K562 (cell line): ENCODE results near the gene ZNF628. TPM values are rescaled to one million over a fixed set of nuclear protein-coding genes. Genes with fewer than 3 reads are reported as not detected.

ENCODE experiments used
- CUX1 ChIP-seq: fragments of 200-800 bp; sonication (Bioruptor generic); IDR thresholded peaks from 2 replicates; pipeline ENCODE4 v1.6.1; 2016; ENCODE audit warnings: missing genetic modification characterization, missing compliant biosample characterization
- HNRNPH1 ChIP-seq: fragments of 200-400 bp; formaldehyde crosslinking; optimal IDR thresholded peaks from 2 replicates; pipeline ENCODE3; 2017; ENCODE audit warnings: low read depth, mild to moderate bottlenecking, low read length, moderate library complexity
- NR4A1 ChIP-seq, 2 experiments: fragments of 250-450 bp in 1 of 2; fragments of 450-650 bp in 1 of 2; sonication (Bioruptor Pico) in 1 of 2; IDR thresholded peaks; 2 replicates each; pipeline versions ENCODE4 v1.4.0 to v1.6.1; 2016 to 2020; ENCODE audit warnings: mild to moderate bottlenecking in 2 of 2, missing compliant biosample characterization in 1 of 2, missing genetic modification characterization in 1 of 2, moderate library complexity in 1 of 2
- PTRF ChIP-seq: fragments of 450-650 bp; IDR thresholded peaks from 2 replicates; pipeline ENCODE4 v1.6.1; 2016; ENCODE audit warnings: mild to moderate bottlenecking, missing genetic modification characterization, missing compliant biosample characterization
- polyA plus RNA-seq, 8 experiments: library from polyadenylated mRNA; depleted of rRNA in 4 of 8; stranded (reverse) in 5 of 8; unstranded in 3 of 8; fragments of >200 nt; fragmentation: Nextera tagmentation in 2 of 8; fragmentation: Illumina TruSeq in 1 of 8; extraction: Ambion mirVana in 2 of 8; extraction: Trizol in 1 of 8; gene quantifications; 2 replicates each; pipeline versions ENCODE4 v1.2.1 to v1.2.3, GENCODE V29; 2011 to 2014; ENCODE audit warnings: inconsistent platforms in 1 of 8, missing spikeins in 1 of 8
- total RNA-seq, 7 experiments: library from RNA; depleted of rRNA in 6 of 7; stranded (reverse); fragments of >200 nt in 6 of 7; fragmentation: Illumina TruSeq in 2 of 7; extraction: Trizol in 2 of 7; gene quantifications; 2 replicates each; pipeline versions ENCODE4 v1.2.1 to v1.2.3, GENCODE V29; 2011 to 2021; ENCODE audit warnings: low replicate concordance in 1 of 7
- TF ChIP-seq, protein P1 (sequence below): fragments of 200-800 bp; sonication (Bioruptor generic); IDR thresholded peaks from 2 replicates; pipeline ENCODE4 v1.6.1; 2017; ENCODE audit warnings: missing genetic modification characterization, missing compliant biosample characterization
- TF ChIP-seq, protein P2 (sequence below): fragments of 250-450 bp; sonication (Bioruptor Pico); IDR thresholded peaks from 2 replicates; pipeline ENCODE4 v1.8.0; 2021; ENCODE audit warnings: borderline replicate concordance, mild to moderate bottlenecking, moderate library complexity; ENCODE audit not compliant: poor library complexity, severe bottlenecking

ZNF628 gene
- total and polyA plus RNA-seq, 9 of the 15 experiments (the other 6 are each of a cell fraction or from before 2014, with no cell fraction given) = 0.13 to 13.6 (median 2.2) TPM; not detected in 3

- TF ChIP-seq, protein P1, sequence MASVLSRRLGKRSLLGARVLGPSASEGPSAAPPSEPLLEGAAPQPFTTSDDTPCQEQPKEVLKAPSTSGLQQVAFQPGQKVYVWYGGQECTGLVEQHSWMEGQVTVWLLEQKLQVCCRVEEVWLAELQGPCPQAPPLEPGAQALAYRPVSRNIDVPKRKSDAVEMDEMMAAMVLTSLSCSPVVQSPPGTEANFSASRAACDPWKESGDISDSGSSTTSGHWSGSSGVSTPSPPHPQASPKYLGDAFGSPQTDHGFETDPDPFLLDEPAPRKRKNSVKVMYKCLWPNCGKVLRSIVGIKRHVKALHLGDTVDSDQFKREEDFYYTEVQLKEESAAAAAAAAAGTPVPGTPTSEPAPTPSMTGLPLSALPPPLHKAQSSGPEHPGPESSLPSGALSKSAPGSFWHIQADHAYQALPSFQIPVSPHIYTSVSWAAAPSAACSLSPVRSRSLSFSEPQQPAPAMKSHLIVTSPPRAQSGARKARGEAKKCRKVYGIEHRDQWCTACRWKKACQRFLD = no peak
- TF ChIP-seq NR4A1 (CRISPR knock-in tag; IDR thresholded peaks at IDR 0.05) (peak; percentile 34; the same call in 1 of the 2 replicates), NR4A1 (tag; IDR thresholded peaks at IDR 0.05) (0 out of 2 replicates have a peak, but pooled peaks have one; percentile 41), CUX1 (no peak), PTRF (tag) (no peak), HNRNPH1 (no peak)
- TF ChIP-seq, protein P2, sequence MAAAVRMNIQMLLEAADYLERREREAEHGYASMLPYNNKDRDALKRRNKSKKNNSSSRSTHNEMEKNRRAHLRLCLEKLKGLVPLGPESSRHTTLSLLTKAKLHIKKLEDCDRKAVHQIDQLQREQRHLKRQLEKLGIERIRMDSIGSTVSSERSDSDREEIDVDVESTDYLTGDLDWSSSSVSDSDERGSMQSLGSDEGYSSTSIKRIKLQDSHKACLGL (CRISPR knock-in tag) = peak; percentile 77
These were observed 15.0 kb upstream of the ZNF628 start, which contains the start of gene ISOC2 (continued) for GRCh38 chr19:55461259-55461973.
